Left ventricle myocardium inferior (tissue), 1 donor: Measurements from ENCODE around the gene BRK1. TPM values are rescaled to one million over a fixed set of nuclear protein-coding genes. Genes with fewer than 3 reads are reported as not detected.
"Not testable (repeated sequence)": the region's sequence is repeated elsewhere in the genome, so short reads cannot be mapped to it uniquely, and the experiment has no call there.

ENCODE experiments used
- DNase-seq: peaks from one replicate; pipeline ENCODE4 v3.0.0-alpha.2; 2020
- H3K27ac ChIP-seq: fragments of 200-600 bp; replicated peaks from 2 replicates; pipeline ENCODE4 v1.8.0; 2021
- H3K27me3 ChIP-seq: fragments of 200-600 bp; 2 replicates; pipeline ENCODE4 v1.8.0; 2021; ENCODE audit warnings: low read depth
- H3K36me3 ChIP-seq: fragments of 200-600 bp; 2 replicates; pipeline ENCODE4 v1.8.0; 2021
- H3K4me1 ChIP-seq: fragments of 200-600 bp; 2 replicates; pipeline ENCODE4 v1.8.0; 2021
- H3K4me3 ChIP-seq: fragments of 200-600 bp; 2 replicates; pipeline ENCODE4 v1.8.0; 2021; ENCODE audit warnings: mild to moderate bottlenecking, moderate library complexity
- H3K9me3 ChIP-seq: fragments of 200-600 bp; replicated peaks from 2 replicates; pipeline ENCODE4 v1.8.0; 2021
- CTCF ChIP-seq: fragments of 200-600 bp; IDR thresholded peaks from 2 replicates; pipeline ENCODE4 v1.8.0; 2021; ENCODE audit warnings: antibody characterized with exemption, mild to moderate bottlenecking, borderline replicate concordance
- intact Hi-C: fragments of 100-400 bp; cut with micrococcal nuclease; formaldehyde crosslinking; loops from one replicate; pipeline ENCODE4 v1.11.0; 2022
- total RNA-seq: library from RNA; stranded (reverse); fragmentation: NEBNext Ultra II Directional; extraction: Animal tissue kit (Norgen Biotek cat#: 25700); gene quantifications from one replicate; pipeline ENCODE4 v1.2.1, GENCODE V29; 2021
- donor health status: DM: no; HTN: yes; CAD: no; lungs with severe emphysema.

BRK1 gene
- total RNA-seq, 1 donor from 2014 or later, result 99.0 TPM

DNA sequence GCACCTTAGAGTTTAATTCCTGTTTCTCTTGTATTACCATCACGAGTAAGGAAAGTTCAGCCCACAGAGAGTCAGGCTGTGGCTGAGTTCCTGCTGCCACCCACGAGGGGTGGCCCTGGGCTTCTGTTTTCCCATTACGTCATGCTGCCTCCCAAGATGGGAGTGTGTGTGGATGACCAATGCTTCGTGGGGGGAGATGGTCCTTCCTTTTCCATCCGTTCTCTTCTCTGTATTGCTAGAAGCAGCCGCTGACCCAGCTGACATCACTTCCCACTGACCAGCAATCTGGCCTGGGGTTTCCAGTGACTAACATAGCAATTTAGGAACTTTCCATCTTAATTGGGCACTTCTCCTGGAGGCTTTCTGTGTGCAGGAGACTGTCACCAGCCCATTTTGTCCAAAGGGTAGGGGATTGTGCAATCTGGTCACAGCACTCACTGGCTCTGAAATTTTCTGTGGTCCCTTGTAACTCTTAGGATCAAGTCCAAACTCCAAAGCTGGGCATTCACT is 58.5 kb downstream of the BRK1 start:
- peak overlapping the region; percentile 71 for H3K27ac ChIP-seq
- intact Hi-C loops, result no loop called here
- H3K4me3 ChIP-seq, result no peak overlapping the region
- peaks cover 7% of the 10 kb centered on the region for H3K9me3 ChIP-seq
- no peaks in the 10 kb centered on the region for H3K36me3 ChIP-seq
- no peak for TF ChIP-seq CTCF
- no peaks in the 10 kb centered on the region for H3K27me3 ChIP-seq
- H3K4me1 ChIP-seq, result peaks cover 8% of the 10 kb centered on the region
- peak; percentile 63 for DNase-seq

DNA sequence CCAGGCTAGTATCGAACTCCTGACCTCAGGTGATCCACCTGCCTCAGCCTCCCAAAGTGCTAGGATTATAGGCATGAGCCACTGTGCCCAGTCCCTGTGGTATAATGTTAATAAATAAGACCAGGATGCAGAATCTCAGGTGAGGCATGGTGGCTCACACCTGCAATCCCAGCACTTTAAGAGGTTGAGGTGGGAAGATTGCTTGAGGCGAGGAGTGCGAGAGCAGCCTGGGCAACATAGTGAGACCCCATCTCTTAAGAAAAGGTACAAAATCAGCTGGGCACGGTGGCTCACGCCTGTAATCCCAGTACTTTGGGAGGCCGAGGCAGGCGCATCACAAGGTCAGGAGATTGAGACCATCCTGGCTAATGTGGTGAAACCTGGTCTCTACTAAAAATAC is 59.9 kb downstream of the BRK1 start:
- H3K4me3 ChIP-seq, H3K36me3 ChIP-seq, H3K9me3 ChIP-seq, DNase-seq, intact Hi-C loops, H3K27ac ChIP-seq, H3K4me1 ChIP-seq, H3K27me3 ChIP-seq: not testable (repeated sequence)

DNA sequence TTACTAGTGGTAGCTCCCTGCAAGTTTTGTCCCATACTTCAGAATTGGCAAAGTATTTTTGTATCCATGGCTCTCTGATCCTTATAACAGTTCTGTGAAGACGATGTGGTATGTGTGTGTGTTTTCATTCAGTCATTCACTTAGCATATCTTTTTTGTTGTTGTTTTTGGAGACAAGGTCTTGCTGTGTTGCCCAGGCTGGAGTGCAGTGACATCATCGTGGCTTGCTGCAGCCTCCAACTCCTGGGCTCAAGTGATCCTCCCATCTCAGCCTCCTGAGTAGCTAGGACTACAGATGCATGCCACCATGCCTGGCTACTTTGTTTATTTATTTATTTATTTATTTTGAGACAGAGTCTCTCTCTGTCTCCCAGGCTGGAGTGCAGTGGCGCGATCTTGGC is 60.7 kb downstream of the BRK1 start:
- DNase-seq, H3K9me3 ChIP-seq, H3K4me1 ChIP-seq, H3K27me3 ChIP-seq, intact Hi-C loops, H3K4me3 ChIP-seq, H3K27ac ChIP-seq, H3K36me3 ChIP-seq: not testable (repeated sequence)

Other genes starting within 250 kb of the BRK1 start
- gene CIDEC, start 235.4 kb upstream of the BRK1 start, total RNA-seq, result 0.36 TPM
- 17.5 TPM for gene JAGN1, start 225.1 kb upstream of the BRK1 start, total RNA-seq
- 0.58 TPM for gene IL17RE, start 212.8 kb upstream of the BRK1 start, total RNA-seq
- 35.0 TPM for gene IL17RC, start 198.6 kb upstream of the BRK1 start, total RNA-seq
- 72.3 TPM for gene CRELD1, start 181.8 kb upstream of the BRK1 start, total RNA-seq
- 0.47 TPM for gene PRRT3, start 163.3 kb upstream of the BRK1 start, total RNA-seq
- gene EMC3, start 128.8 kb upstream of the BRK1 start, total RNA-seq, result 84.7 TPM
- 0.77 TPM for gene FANCD2, start 89.2 kb upstream of the BRK1 start, total RNA-seq
- not detected for gene FANCD2OS, start 7.4 kb upstream of the BRK1 start, total RNA-seq
- 11.5 TPM for gene VHL, start 26.1 kb downstream of the BRK1 start, total RNA-seq
- gene IRAK2, start 49.2 kb downstream of the BRK1 start, total RNA-seq, result 2.0 TPM
- 15.8 TPM for gene TATDN2, start 132.8 kb downstream of the BRK1 start, total RNA-seq
- 0.25 TPM for gene GHRL, start 177.3 kb downstream of the BRK1 start, total RNA-seq
- 52.3 TPM for gene SEC13, start 205.4 kb downstream of the BRK1 start, total RNA-seq